Gastroesophageal sphincter (tissue), 4 donors: ENCODE data around the gene NFYA. TPM values are rescaled to one million over a fixed set of nuclear protein-coding genes. Genes with fewer than 3 reads are reported as not detected.

Experiments used
- ATAC-seq: fragments of 150-250 bp; one replicate; pipeline ENCODE4 v1.9.1; 2016; ENCODE audit warnings: mild to moderate bottlenecking, moderate library complexity
- H3K27ac ChIP-seq, 4 donors: fragments of 200-600 bp; sonication (generic) in 3 of 4; 1 replicate in 3 of 4; 2 replicates in 1 of 4; pipeline ENCODE4 v1.5.1; 2016 to 2019
- H3K27me3 ChIP-seq: fragments of 200-600 bp; sonication (generic); one replicate; pipeline ENCODE4 v1.5.1; 2019
- H3K36me3 ChIP-seq, 2 donors: fragments of 200-600 bp; sonication (generic); one replicate each; pipeline ENCODE4 v1.5.1; 2019; ENCODE audit warnings: control low read depth in 1 of 2
- H3K4me1 ChIP-seq, 3 donors: fragments of 200-600 bp; sonication (generic); 1 replicate in 2 of 3; 2 replicates in 1 of 3; pipeline ENCODE4 v1.5.1; 2016 to 2019; ENCODE audit warnings: control low read depth in 2 of 3
- H3K4me3 ChIP-seq, 2 donors: fragments of 200-600 bp; sonication (generic); one replicate each; pipeline ENCODE4 v1.5.1; 2019; ENCODE audit warnings: mild to moderate bottlenecking in 1 of 2, moderate library complexity in 1 of 2
- H3K9me3 ChIP-seq, 3 donors: fragments of 200-600 bp; sonication (generic); one replicate each; pipeline ENCODE4 v1.5.1; 2017 to 2019; ENCODE audit warnings: control low read depth in 2 of 3
- CTCF ChIP-seq, 4 experiments: fragments of 200-600 bp in 2 of 4; fragments of 450-650 bp in 2 of 4; sonication (generic) in 1 of 4; IDR thresholded peaks; one replicate each; pipeline ENCODE4 v1.5.1; 2017 to 2019; ENCODE audit warnings: antibody characterized with exemption in 4 of 4, mild to moderate bottlenecking in 2 of 4, moderate library complexity in 2 of 4
- EP300 ChIP-seq: sonication (generic); formaldehyde crosslinking; IDR thresholded peaks from one replicate; pipeline ENCODE4 v1.6.1; 2017; ENCODE audit warnings: antibody characterized with exemption, mild to moderate bottlenecking
- POLR2A ChIP-seq, 2 donors: fragments of 450-650 bp; IDR thresholded peaks; one replicate each; pipeline ENCODE4 v1.6.1; 2017; ENCODE audit warnings: antibody characterized with exemption in 2 of 2, mild to moderate bottlenecking in 2 of 2, moderate library complexity in 1 of 2
- POLR2AphosphoS5 ChIP-seq: sonication (generic); formaldehyde crosslinking; IDR thresholded peaks from one replicate; pipeline ENCODE4 v1.6.1; 2017; ENCODE audit warnings: antibody characterized with exemption
- WGBS, 2 donors: methylation state at CpG; one replicate each; pipeline ENCODE4 v1.1.5; 2018; ENCODE audit warnings: low coverage in 1 of 2; 5-methylcytosine and 5-hydroxymethylcytosine counted together
- total RNA-seq, 4 donors: library from RNA; depleted of rRNA; stranded (reverse); fragments of >200 nt; gene quantifications; one replicate each; pipeline ENCODE4 v1.1.0, GENCODE V29; 2016

The NFYA gene
- total RNA-seq, 4 donors from 2014 or later = 6.6 to 17.7 (median 12.1) TPM

GRCh38 chr6:41045664-41046063 is 27.1 kb upstream of the NFYA start:
- no peak overlapping the region for H3K4me3 ChIP-seq
- H3K9me3 ChIP-seq = no peaks in the 10 kb centered on the region
- no peaks in the 10 kb centered on the region for H3K27me3 ChIP-seq
- H3K4me1 ChIP-seq = no peaks in the 10 kb centered on the region
- 58 to 80% methylated on average over 4 to 5 of the region's 5 CpGs for WGBS, 2 donors
- peaks cover 0 to 7% of the 10 kb centered on the region in 2 donors for H3K36me3 ChIP-seq
- no peak overlapping the region for H3K27ac ChIP-seq
- no peak for TF ChIP-seq CTCF (IDR thresholded peaks at IDR 0.05)
- no peak for TF ChIP-seq POLR2A (IDR thresholded peaks at IDR 0.05)
- no peak for TF ChIP-seq EP300
- TF ChIP-seq POLR2AphosphoS5 = no peak
- ATAC-seq = no peak

- no peak for ATAC-seq
- Histone ChIP-seq H3K4me1 (no peaks in the 10 kb centered on the region), H3K36me3 (peaks cover 0 to 7% of the 10 kb centered on the region in 2 donors), H3K4me3 (no peak overlapping the region), H3K27ac (no peak overlapping the region), H3K27me3 (no peaks in the 10 kb centered on the region), H3K9me3 (no peaks in the 10 kb centered on the region)
- 92 to 100% methylated on average over 1 of the region's 1 CpG for WGBS, 2 donors
- TF ChIP-seq EP300 = no peak
Observed at GRCh38 chr6:41046084-41046483, 26.7 kb upstream of the NFYA start.

GRCh38 chr6:41047306-41047705 is 25.5 kb upstream of the NFYA start:
- ATAC-seq = no peak
- Histone ChIP-seq H3K27ac (no peak overlapping the region), H3K4me3 (no peak overlapping the region), H3K4me1 (no peaks in the 10 kb centered on the region), H3K9me3 (no peaks in the 10 kb centered on the region), H3K36me3 (peaks cover 0 to 7% of the 10 kb centered on the region in 2 donors), H3K27me3 (no peaks in the 10 kb centered on the region)
- WGBS, 2 donors = 100% methylated on average over 1 to 2 of the region's 2 CpGs
- TF ChIP-seq POLR2A (IDR thresholded peaks at IDR 0.05) = no peak

- TF ChIP-seq POLR2A (IDR thresholded peaks at IDR 0.05) = no peak
- no peak for TF ChIP-seq CTCF (IDR thresholded peaks at IDR 0.05)
- no peak for TF ChIP-seq EP300
- TF ChIP-seq POLR2AphosphoS5 = no peak
- Histone ChIP-seq H3K36me3 (peaks cover 0 to 7% of the 10 kb centered on the region in 2 donors), H3K4me1 (peaks cover 0 to 5% (median 0%) of the 10 kb centered on the region in 3 donors), H3K27ac (no peak overlapping the region), H3K9me3 (no peaks in the 10 kb centered on the region), H3K27me3 (no peaks in the 10 kb centered on the region), H3K4me3 (no peak overlapping the region)
- WGBS, 2 donors = 50 to 53% methylated on average over 2 to 4 of the region's 9 CpGs
- ATAC-seq = no peak
Observed at GRCh38 chr6:41047745-41048732, 24.7 kb upstream of the NFYA start.

GRCh38 chr6:41049521-41049920 is 23.3 kb upstream of the NFYA start:
- no peak for TF ChIP-seq EP300
- TF ChIP-seq POLR2A (IDR thresholded peaks at IDR 0.05) = no peak
- no peak overlapping the region for H3K4me3 ChIP-seq
- H3K36me3 ChIP-seq = no peaks in the 10 kb centered on the region
- H3K9me3 ChIP-seq = no peaks in the 10 kb centered on the region
- H3K27ac ChIP-seq = no peak overlapping the region
- no peaks in the 10 kb centered on the region for H3K27me3 ChIP-seq
- ATAC-seq = no peak
- H3K4me1 ChIP-seq = peaks cover 0 to 15% (median 0%) of the 10 kb centered on the region in 3 donors
- WGBS, 2 donors = 56% methylated on average over 1 of the region's 1 CpG; no CpG with 5 or more reads in 1 of the 2 donors

- Histone ChIP-seq H3K9me3 (no peaks in the 10 kb centered on the region), H3K27ac (no peak overlapping the region), H3K4me1 (peaks cover 0 to 19% (median 0%) of the 10 kb centered on the region in 3 donors), H3K36me3 (no peaks in the 10 kb centered on the region), H3K27me3 (no peaks in the 10 kb centered on the region), H3K4me3 (no peak overlapping the region)
- no peak for ATAC-seq
- TF ChIP-seq CTCF (IDR thresholded peaks at IDR 0.05) = no peak
- no peak for TF ChIP-seq POLR2AphosphoS5
- no peak for TF ChIP-seq POLR2A (IDR thresholded peaks at IDR 0.05)
- TF ChIP-seq EP300 = no peak
- WGBS, 2 donors = 74 to 80% methylated on average over 5 to 7 of the region's 7 CpGs
Observed at GRCh38 chr6:41049955-41050354, 22.8 kb upstream of the NFYA start.
